GM12874 (cell line): ENCODE results near the gene VAC14.

Experiments
- TF ChIP-seq, protein P1 (sequence below): IDR thresholded peaks from 2 replicates; pipeline ENCODE4 v1.5.1; 2011; ENCODE audit warnings: low read depth, mild to moderate bottlenecking, control low read depth, low read length, moderate library complexity; ENCODE audit not compliant: insufficient read depth

VAC14 gene

DNA sequence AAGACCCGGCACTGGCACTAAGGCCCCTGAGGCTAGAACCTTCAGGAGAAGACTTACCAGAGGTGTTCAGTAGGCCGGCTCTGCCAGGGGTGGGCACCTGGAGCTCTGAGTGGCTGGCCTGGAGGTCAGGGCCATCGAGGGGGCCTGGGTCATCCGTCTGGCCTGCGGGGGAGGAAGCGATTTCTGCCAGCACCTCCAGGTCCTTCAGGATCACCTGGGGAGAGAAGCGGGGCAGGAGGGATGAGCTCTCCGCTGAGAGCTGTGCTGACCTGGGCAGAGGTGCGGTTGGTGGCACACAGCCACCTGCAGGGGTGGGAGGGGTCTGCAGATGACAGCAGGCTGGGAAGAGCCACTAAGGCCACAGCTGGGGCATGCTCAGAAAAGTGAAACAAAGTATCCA is 56.6 kb downstream of the VAC14 start:
- TF ChIP-seq, protein P1, sequence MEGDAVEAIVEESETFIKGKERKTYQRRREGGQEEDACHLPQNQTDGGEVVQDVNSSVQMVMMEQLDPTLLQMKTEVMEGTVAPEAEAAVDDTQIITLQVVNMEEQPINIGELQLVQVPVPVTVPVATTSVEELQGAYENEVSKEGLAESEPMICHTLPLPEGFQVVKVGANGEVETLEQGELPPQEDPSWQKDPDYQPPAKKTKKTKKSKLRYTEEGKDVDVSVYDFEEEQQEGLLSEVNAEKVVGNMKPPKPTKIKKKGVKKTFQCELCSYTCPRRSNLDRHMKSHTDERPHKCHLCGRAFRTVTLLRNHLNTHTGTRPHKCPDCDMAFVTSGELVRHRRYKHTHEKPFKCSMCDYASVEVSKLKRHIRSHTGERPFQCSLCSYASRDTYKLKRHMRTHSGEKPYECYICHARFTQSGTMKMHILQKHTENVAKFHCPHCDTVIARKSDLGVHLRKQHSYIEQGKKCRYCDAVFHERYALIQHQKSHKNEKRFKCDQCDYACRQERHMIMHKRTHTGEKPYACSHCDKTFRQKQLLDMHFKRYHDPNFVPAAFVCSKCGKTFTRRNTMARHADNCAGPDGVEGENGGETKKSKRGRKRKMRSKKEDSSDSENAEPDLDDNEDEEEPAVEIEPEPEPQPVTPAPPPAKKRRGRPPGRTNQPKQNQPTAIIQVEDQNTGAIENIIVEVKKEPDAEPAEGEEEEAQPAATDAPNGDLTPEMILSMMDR, result no peak

DNA sequence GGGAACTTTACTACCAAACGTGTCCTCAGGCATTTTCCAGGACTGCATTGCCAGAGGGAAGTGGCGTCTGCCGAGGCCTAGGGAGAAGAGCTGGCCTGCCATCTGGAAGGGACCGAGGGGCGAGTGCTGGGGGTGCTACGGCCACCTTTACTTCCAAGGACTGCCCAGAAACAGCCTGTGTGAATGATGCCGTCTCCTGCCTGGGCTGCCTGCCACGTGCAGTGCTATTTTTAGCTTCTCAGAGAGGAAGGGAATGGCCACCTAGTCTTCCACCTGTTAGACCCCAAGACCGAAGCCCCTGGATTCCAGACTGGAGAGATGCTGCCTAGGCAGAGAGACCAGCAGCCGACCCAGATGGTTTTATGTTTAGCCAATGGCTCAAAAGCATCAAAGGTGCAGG is 57.2 kb downstream of the VAC14 start:
- TF ChIP-seq, protein P1, result no peak

DNA sequence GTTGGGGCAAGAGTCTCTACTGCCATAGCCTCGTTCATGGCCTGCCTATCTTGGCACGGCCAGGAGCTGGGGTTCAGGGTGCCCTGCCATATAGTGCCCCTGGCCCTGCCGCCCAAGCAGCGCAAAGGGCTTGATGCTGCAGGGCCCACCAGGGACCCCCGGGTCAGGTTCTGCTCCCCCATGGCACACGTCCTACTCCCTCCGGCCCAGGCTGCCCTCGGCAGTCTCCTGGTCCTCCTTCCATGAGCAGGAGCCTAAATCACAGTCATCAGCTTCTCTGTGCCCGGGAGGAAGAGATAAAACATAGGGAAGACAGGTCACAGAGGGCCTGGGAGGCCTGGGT is 59.2 kb downstream of the VAC14 start:
- TF ChIP-seq, protein P1, result no peak

DNA sequence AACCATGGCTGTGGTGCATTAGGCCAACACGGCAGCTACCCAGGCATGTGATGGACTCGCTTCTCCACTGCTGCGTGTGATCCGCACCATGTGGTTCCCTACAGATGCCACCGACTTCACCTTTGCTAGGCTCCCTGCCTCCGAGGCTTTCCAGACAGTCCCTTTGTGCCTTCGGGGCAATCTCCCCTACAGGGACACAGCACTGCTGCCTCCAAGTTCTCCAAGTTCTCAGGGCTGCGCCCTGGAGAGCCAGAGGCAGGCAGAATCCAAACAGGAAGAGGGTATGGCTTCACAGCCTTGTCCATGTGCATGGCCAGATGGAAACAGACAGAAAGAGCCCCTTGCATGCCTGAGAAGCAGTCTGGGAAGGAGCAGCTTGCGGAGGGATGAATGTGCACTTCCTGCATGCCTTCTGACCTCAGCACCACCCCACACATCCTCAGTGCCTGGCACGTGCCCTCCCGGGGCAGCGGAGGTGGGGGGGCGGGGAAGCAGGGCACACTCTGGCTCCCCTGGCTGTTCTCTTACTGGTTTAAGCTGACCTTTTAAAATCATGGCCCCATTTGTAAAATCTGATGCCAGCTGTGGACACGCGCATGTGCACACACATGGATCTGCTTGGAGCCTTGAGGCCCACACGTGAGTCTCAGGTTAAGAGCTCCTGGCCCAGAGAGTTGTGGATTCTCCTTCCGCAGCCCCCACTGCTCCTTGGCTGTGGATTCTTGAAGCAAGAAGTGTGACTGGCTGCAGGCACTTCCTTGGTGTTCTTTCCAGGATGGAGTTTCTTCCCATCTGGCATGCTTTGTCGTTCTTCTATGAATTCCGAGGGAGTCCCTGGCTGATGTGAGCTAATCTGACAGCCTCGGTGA is 59.8 kb downstream of the VAC14 start:
- TF ChIP-seq, protein P1, result no peak

DNA sequence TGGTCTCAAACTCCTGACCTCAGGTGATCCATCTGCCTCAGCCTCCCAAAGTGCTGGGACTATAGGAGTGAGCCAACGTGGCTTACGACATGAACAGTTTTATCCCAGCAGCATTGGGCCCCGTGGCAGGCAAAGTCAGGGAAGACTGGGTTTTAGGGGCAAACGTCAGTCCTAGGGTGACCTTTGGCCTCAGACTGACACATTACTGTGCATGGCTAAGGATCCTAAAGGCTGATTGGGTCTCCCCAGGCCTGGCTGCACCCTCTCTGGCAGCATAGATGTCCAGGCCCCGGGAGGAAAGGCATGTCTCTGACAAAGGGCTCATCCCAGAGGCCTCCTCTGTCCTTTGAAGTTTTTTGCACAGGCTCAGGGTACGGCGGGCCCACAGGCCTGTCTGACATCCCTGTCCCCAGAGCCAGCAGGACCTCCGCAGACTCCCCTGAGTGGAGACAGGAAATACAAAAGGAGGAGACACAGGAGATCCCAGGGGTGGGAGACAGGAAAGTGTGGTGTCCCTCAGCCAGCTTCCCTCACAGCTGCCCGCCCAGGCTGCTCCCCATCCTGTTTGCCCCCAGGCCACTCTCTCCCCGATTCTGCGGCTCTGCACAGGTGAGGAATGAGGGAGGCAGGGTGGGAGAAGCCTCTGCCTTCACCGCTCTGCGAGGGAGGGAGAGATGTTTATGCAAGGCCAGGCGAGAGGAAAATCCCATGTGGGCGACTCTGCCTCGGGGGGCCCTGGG is 60.6 kb downstream of the VAC14 start:
- TF ChIP-seq, protein P1, result no peak

DNA sequence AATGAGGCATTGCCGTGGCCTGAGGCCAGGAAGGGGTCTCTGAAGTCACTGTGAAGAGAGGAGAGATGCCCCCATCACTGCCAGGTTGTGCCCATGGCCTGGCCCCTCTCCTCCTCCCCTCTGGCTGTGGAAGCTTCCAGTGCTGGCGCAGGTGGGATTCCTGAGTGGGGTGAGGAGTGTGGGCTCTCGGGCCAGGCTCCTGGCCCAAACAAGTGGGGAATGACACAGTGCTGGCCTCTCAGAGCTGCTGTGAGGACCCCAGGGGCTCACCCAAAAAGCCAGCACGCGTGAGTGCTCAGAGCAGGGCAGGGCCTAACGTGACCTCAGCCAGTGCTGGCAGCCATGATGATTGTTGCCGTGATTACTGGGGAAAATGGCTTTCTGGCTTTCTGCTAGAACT is 61.6 kb downstream of the VAC14 start:
- TF ChIP-seq, protein P1, result no peak

DNA sequence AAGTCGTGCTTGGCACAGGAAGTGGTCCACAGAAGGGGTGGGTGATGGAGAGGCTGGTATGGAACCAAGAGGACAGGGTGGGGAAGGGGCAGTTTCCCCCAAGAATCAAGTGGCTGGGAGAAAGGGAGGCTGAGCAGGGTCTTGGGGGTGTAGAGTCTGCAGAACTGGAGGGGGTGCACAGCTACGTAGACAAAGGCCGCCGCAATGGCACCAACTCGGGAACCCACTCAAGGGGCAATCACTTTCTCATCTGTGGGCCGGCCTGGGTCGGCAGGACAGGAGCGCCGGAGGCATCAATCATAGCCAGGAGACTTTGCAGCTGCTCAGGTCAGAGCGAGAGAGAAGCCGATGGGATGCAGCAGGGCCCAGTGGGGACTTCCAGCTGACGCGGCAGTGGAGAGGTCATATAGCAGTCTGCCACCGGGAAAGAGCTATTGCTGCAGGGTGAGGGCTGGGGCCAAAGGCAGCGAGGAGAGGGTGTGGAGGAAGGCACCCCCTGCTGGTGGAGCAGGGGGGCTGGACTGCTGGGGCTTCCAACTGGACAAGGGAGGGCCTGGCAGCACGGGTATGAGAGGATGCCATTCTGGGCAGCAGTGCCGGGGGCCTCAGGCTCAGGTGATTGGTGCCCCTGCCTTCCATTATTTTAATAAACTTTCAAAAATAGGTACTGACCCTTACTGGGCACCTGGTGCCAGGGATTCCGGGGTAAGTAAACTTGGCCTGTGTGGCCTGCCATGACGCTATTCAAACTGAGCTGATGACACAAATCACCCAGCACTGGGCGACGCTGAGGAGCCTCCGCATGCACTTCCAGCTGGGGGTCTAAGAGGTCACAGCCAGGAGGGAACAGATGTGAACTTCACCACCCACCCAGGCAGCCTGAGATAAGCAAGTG is 62.6 kb downstream of the VAC14 start:
- TF ChIP-seq, protein P1, result peak; percentile 60
